Rectal smooth muscle tissue (tissue), 1 donor: Measurements from ENCODE around the gene HRNR.

Experiments used
- H3K27ac ChIP-seq: one replicate; pipeline ENCODE4 v1.7.0; 2013; ENCODE audit warnings: low read depth, low read length, inconsistent platforms
- H3K27me3 ChIP-seq: one replicate; pipeline ENCODE4 v1.7.0; 2013; ENCODE audit warnings: low read length; ENCODE audit not compliant: control insufficient read depth, insufficient read depth
- H3K36me3 ChIP-seq: one replicate; pipeline ENCODE4 v1.7.0; 2013; ENCODE audit warnings: low read length; ENCODE audit not compliant: control insufficient read depth, insufficient read depth
- H3K4me1 ChIP-seq: one replicate; pipeline ENCODE4 v1.7.0; 2013; ENCODE audit warnings: low read length; ENCODE audit not compliant: control insufficient read depth, insufficient read depth
- H3K4me3 ChIP-seq: one replicate; pipeline ENCODE4 v1.7.0; 2013; ENCODE audit warnings: low read length
- H3K9ac ChIP-seq: one replicate; pipeline ENCODE4 v1.7.0; 2013; ENCODE audit warnings: low read length

HRNR gene

GRCh38 chr1:152185544-152186391 lies 38.2 kb downstream of the HRNR start:
- no peak overlapping the region for H3K27ac ChIP-seq
- H3K9ac ChIP-seq = no peak overlapping the region
- no peaks in the 10 kb centered on the region for H3K27me3 ChIP-seq
- no peaks in the 10 kb centered on the region for H3K36me3 ChIP-seq
- H3K4me1 ChIP-seq = peaks cover 2% of the 10 kb centered on the region
- H3K4me3 ChIP-seq = no peak overlapping the region

- H3K36me3 ChIP-seq = no peaks in the 10 kb centered on the region
- no peaks in the 10 kb centered on the region for H3K4me1 ChIP-seq
- H3K27ac ChIP-seq = no peak overlapping the region
- no peak overlapping the region for H3K4me3 ChIP-seq
- H3K27me3 ChIP-seq = no peaks in the 10 kb centered on the region
- H3K9ac ChIP-seq = no peak overlapping the region
Measured at GRCh38 chr1:152182944-152183361, 41.0 kb downstream of the HRNR start.

- H3K9ac ChIP-seq = no peak overlapping the region
- H3K4me3 ChIP-seq = no peak overlapping the region
- H3K36me3 ChIP-seq = no peaks in the 10 kb centered on the region
- H3K27me3 ChIP-seq = no peaks in the 10 kb centered on the region
- H3K4me1 ChIP-seq = no peaks in the 10 kb centered on the region
- no peak overlapping the region for H3K27ac ChIP-seq
Measured at GRCh38 chr1:152182431-152182830, 41.6 kb downstream of the HRNR start.

GRCh38 chr1:152179566-152179965 lies 44.4 kb downstream of the HRNR start:
- no peaks in the 10 kb centered on the region for H3K4me1 ChIP-seq
- H3K27me3 ChIP-seq = no peaks in the 10 kb centered on the region
- H3K9ac ChIP-seq = no peak overlapping the region
- no peaks in the 10 kb centered on the region for H3K36me3 ChIP-seq
- H3K27ac ChIP-seq = no peak overlapping the region
- H3K4me3 ChIP-seq = no peak overlapping the region

- H3K4me3 ChIP-seq = no peak overlapping the region
- no peaks in the 10 kb centered on the region for H3K4me1 ChIP-seq
- no peaks in the 10 kb centered on the region for H3K27me3 ChIP-seq
- H3K36me3 ChIP-seq = no peaks in the 10 kb centered on the region
- H3K9ac ChIP-seq = no peak overlapping the region
- no peak overlapping the region for H3K27ac ChIP-seq
Measured at GRCh38 chr1:152170287-152170905, 53.6 kb downstream of the HRNR start.

- no peaks in the 10 kb centered on the region for H3K4me1 ChIP-seq
- H3K27ac ChIP-seq = no peak overlapping the region
- H3K9ac ChIP-seq = no peak overlapping the region
- H3K4me3 ChIP-seq = no peak overlapping the region
- H3K36me3 ChIP-seq = no peaks in the 10 kb centered on the region
- H3K27me3 ChIP-seq = no peaks in the 10 kb centered on the region
Measured at GRCh38 chr1:152169366-152170025, 54.5 kb downstream of the HRNR start.

- Histone ChIP-seq H3K27ac (no peak overlapping the region), H3K4me3 (no peak overlapping the region), H3K4me1 (no peaks in the 10 kb centered on the region), H3K36me3 (no peaks in the 10 kb centered on the region), H3K9ac (no peak overlapping the region), H3K27me3 (no peaks in the 10 kb centered on the region)
Measured at GRCh38 chr1:152168535-152168868, 55.5 kb downstream of the HRNR start.

- Histone ChIP-seq H3K36me3 (no peaks in the 10 kb centered on the region), H3K27me3 (no peaks in the 10 kb centered on the region), H3K4me1 (no peaks in the 10 kb centered on the region), H3K4me3 (no peak overlapping the region), H3K27ac (no peak overlapping the region), H3K9ac (no peak overlapping the region)
Measured at GRCh38 chr1:152167835-152168534, 56.0 kb downstream of the HRNR start.

- no peak overlapping the region for H3K9ac ChIP-seq
- no peaks in the 10 kb centered on the region for H3K27me3 ChIP-seq
- H3K4me1 ChIP-seq = no peaks in the 10 kb centered on the region
- no peak overlapping the region for H3K27ac ChIP-seq
- H3K4me3 ChIP-seq = no peak overlapping the region
- H3K36me3 ChIP-seq = no peaks in the 10 kb centered on the region
Measured at GRCh38 chr1:152166966-152167365, 57.0 kb downstream of the HRNR start.

- Histone ChIP-seq H3K27me3 (no peaks in the 10 kb centered on the region), H3K9ac (no peak overlapping the region), H3K4me3 (no peak overlapping the region), H3K27ac (no peak overlapping the region), H3K4me1 (no peaks in the 10 kb centered on the region), H3K36me3 (no peaks in the 10 kb centered on the region)
Measured at GRCh38 chr1:152165286-152166077, 58.5 kb downstream of the HRNR start.

- H3K36me3 ChIP-seq = no peaks in the 10 kb centered on the region
- no peak overlapping the region for H3K9ac ChIP-seq
- no peak overlapping the region for H3K27ac ChIP-seq
- no peak overlapping the region for H3K4me3 ChIP-seq
- H3K4me1 ChIP-seq = no peaks in the 10 kb centered on the region
- H3K27me3 ChIP-seq = no peaks in the 10 kb centered on the region
Measured at GRCh38 chr1:152164517-152165136, 59.4 kb downstream of the HRNR start.
